ENCODE measurements around the gene ST3GAL6.

The ST3GAL6 gene

DNA sequence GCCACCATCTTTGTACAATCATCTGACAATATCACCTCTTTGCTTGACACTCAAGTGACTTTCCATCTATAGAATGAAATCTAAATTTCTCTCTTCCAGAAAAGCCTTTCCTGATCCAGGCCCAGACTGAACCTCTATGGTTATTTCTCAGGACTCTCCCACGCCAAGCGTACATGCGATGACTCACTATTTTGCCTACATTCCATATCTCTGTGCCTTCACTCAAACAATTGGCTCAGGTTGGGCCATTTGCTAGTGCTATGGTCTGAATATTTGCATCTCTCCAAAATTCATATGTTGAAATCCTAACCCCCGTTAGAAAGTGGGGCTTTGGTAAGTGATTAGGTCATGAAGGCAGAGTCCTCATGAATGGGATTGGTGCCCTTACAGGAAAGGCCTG, 43.9 kb downstream of the ST3GAL6 start:
- no peak for DNase-seq (ENCODE audit: low spot score)
- Histone ChIP-seq H3K27me3 (ENCODE audit: insufficient read depth, poor library complexity, severe bottlenecking) (no peaks in the 10 kb centered on the region), H3K36me3 (ENCODE audit: low read depth) (peaks cover 100% of the 10 kb centered on the region), H3K4me3 (ENCODE audit: severe bottlenecking) (no peak overlapping the region), H3K27ac (ENCODE audit: poor library complexity, severe bottlenecking) (no peak overlapping the region), H3K4me1 (ENCODE audit: insufficient read depth, poor library complexity, severe bottlenecking) (no peaks in the 10 kb centered on the region), H3K9me3 (ENCODE audit: severe bottlenecking) (no peaks in the 10 kb centered on the region)
- TF ChIP-seq, protein P1, sequence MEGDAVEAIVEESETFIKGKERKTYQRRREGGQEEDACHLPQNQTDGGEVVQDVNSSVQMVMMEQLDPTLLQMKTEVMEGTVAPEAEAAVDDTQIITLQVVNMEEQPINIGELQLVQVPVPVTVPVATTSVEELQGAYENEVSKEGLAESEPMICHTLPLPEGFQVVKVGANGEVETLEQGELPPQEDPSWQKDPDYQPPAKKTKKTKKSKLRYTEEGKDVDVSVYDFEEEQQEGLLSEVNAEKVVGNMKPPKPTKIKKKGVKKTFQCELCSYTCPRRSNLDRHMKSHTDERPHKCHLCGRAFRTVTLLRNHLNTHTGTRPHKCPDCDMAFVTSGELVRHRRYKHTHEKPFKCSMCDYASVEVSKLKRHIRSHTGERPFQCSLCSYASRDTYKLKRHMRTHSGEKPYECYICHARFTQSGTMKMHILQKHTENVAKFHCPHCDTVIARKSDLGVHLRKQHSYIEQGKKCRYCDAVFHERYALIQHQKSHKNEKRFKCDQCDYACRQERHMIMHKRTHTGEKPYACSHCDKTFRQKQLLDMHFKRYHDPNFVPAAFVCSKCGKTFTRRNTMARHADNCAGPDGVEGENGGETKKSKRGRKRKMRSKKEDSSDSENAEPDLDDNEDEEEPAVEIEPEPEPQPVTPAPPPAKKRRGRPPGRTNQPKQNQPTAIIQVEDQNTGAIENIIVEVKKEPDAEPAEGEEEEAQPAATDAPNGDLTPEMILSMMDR (IDR thresholded peaks at IDR 0.05; ENCODE audit: poor library complexity, severe bottlenecking) = no peak
- ATAC-seq (ENCODE audit: low read depth) = peak; percentile 44; the same call in 1 of the 3 replicates

DNA sequence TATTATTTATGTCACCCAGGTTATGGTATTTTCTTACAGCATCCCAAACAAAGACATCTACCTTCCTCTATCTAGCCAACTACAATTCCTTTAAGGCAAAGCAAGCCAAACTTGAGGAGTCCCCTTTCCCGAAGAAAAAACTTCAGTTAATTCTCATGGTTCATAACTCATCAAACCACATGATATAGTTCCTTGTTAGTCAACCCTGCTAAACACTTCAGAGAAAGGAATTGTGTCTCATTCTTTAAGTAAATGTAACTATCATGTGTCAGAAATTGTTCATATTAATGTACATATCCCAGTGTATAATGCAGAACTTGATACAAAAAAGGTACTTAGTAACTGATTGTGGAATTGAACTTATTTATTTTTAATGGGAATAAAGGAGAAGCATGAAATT, 44.4 kb downstream of the ST3GAL6 start:
- H3K36me3 ChIP-seq (ENCODE audit: low read depth) = peaks cover 100% of the 10 kb centered on the region
- no peak for DNase-seq (ENCODE audit: low spot score)
- no peak for ATAC-seq (ENCODE audit: low read depth)
- TF ChIP-seq, protein P1 (IDR thresholded peaks at IDR 0.05; ENCODE audit: poor library complexity, severe bottlenecking) = no peak
- H3K27ac ChIP-seq (ENCODE audit: poor library complexity, severe bottlenecking) = no peak overlapping the region
- H3K4me3 ChIP-seq (ENCODE audit: severe bottlenecking) = no peak overlapping the region
- no peaks in the 10 kb centered on the region for H3K27me3 ChIP-seq (ENCODE audit: insufficient read depth, poor library complexity, severe bottlenecking)
- H3K4me1 ChIP-seq (ENCODE audit: insufficient read depth, poor library complexity, severe bottlenecking) = no peaks in the 10 kb centered on the region
- no peaks in the 10 kb centered on the region for H3K9me3 ChIP-seq (ENCODE audit: severe bottlenecking)

DNA sequence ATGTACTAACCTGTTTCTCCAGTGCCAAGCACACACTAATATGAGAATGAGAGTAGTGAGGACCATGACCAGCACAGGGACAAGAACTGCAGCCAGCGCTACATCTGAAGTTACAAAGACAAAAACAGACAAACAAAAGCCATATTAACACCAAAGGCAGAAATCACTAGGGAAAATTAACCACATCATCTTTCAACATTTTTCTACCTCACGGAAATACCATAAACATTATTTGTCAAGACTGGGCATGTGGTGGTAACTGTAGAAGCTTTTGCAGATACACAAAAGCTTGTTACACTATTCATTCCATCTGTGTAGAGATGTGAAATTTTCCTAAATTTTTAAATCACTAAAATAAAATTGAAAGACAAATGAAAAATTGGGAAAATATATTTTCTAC, 44.9 kb downstream of the ST3GAL6 start:
- Histone ChIP-seq H3K4me1 (ENCODE audit: insufficient read depth, poor library complexity, severe bottlenecking) (no peaks in the 10 kb centered on the region), H3K27me3 (ENCODE audit: insufficient read depth, poor library complexity, severe bottlenecking) (no peaks in the 10 kb centered on the region), H3K27ac (ENCODE audit: poor library complexity, severe bottlenecking) (no peak overlapping the region), H3K36me3 (ENCODE audit: low read depth) (peaks cover 100% of the 10 kb centered on the region), H3K4me3 (ENCODE audit: severe bottlenecking) (no peak overlapping the region), H3K9me3 (ENCODE audit: severe bottlenecking) (no peaks in the 10 kb centered on the region)
- TF ChIP-seq, protein P1 (IDR thresholded peaks at IDR 0.05; ENCODE audit: poor library complexity, severe bottlenecking) = no peak
- no peak for DNase-seq (ENCODE audit: low spot score)
- no peak for ATAC-seq (ENCODE audit: low read depth)

DNA sequence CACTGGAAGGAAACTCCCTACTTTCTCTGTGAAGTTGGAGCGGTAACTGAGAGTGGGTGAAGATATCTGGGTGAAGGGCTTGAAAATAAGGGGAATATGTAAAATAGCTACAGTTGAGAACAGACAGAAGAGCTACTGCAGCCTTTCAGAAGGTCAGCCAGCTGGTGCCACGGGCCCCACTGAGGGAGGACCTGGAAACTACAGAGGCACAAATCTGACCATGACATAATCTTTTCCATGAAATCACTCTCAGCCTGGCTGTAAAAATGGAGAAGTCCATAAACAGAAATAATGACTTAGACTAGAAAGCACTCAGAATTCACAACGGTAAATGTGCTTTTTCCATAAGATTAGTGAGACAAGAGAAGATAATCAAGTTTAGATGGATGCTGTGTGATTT, 46.4 kb downstream of the ST3GAL6 start:
- no peak for ATAC-seq (ENCODE audit: low read depth)
- no peaks in the 10 kb centered on the region for H3K27me3 ChIP-seq (ENCODE audit: insufficient read depth, poor library complexity, severe bottlenecking)
- peaks cover 100% of the 10 kb centered on the region for H3K36me3 ChIP-seq (ENCODE audit: low read depth)
- no peak for DNase-seq (ENCODE audit: low spot score)
- TF ChIP-seq, protein P1 (IDR thresholded peaks at IDR 0.05; ENCODE audit: poor library complexity, severe bottlenecking) = no peak
- no peak overlapping the region for H3K4me3 ChIP-seq (ENCODE audit: severe bottlenecking)
- H3K9me3 ChIP-seq (ENCODE audit: severe bottlenecking) = no peaks in the 10 kb centered on the region
- H3K4me1 ChIP-seq (ENCODE audit: insufficient read depth, poor library complexity, severe bottlenecking) = no peaks in the 10 kb centered on the region
- no peak overlapping the region for H3K27ac ChIP-seq (ENCODE audit: poor library complexity, severe bottlenecking)

DNA sequence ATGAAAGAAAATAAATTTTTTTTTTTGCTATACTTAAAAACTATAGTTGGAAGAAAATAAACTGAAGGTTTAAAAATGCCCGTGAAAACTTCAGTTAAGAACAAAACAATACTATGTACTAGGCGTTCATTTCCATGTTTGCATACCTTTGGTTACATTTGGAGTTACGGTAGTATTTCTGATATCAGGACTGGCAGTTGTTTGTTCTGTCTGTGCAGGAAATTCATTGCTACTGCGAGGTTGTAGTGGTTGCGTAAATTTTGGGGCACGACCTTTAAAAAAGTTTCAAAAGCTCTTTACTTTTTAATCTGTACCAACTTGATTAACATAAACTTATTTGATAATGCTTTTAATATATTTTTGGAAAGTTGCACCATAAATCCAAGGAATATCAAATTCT, 47.9 kb downstream of the ST3GAL6 start:
- no peaks in the 10 kb centered on the region for H3K9me3 ChIP-seq (ENCODE audit: severe bottlenecking)
- ATAC-seq (ENCODE audit: low read depth) = no peak
- no peak for DNase-seq (ENCODE audit: low spot score)
- no peaks in the 10 kb centered on the region for H3K4me1 ChIP-seq (ENCODE audit: insufficient read depth, poor library complexity, severe bottlenecking)
- no peak overlapping the region for H3K4me3 ChIP-seq (ENCODE audit: severe bottlenecking)
- TF ChIP-seq, protein P1 (IDR thresholded peaks at IDR 0.05; ENCODE audit: poor library complexity, severe bottlenecking) = no peak
- H3K36me3 ChIP-seq (ENCODE audit: low read depth) = peaks cover 100% of the 10 kb centered on the region
- no peak overlapping the region for H3K27ac ChIP-seq (ENCODE audit: poor library complexity, severe bottlenecking)
- no peaks in the 10 kb centered on the region for H3K27me3 ChIP-seq (ENCODE audit: insufficient read depth, poor library complexity, severe bottlenecking)

Data from RWPE2 (cell line).